Middle frontal gyrus (tissue), 1 donor: ENCODE data around the gene NR2F6.
"Not testable (repeated sequence)": the region's sequence is repeated elsewhere in the genome, so short reads cannot be mapped to it uniquely, and the experiment has no call there.

Experiments used
- DNase-seq: peaks from one replicate; pipeline ENCODE4 v3.0.0-alpha.2; 2015; ENCODE audit warnings: low spot score; ENCODE audit errors: extremely low spot score

NR2F6 gene

DNA sequence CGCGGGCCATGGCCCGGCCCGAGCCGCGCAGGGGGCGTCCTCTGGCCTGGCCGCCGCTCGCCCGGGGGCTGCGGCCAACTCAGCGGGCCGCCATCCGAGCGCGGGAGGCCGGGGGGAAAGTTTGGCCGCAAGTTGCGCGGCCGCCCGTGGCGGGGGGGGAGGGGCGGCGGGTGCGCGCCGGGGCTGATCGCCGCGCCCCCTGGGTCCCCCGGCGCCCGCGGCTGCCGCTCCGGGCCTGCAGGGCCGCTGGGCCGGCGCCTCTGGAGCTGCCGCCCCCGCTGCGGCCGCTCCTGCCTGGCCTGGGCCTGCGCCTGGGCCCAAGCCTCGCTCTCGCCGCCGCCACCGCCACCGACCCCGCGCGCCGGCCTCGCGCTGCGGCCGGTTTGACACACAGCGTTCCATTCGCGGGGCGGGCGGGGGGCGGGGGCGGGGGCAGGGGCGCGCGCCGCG is at the start of gene NR2F6:
NR2F6 (minus strand) TSS at position 385 of the 450 bp plus-strand sequence. CDS start 699 bp downstream, outside the sequence.
- DNase-seq: no peak

DNA sequence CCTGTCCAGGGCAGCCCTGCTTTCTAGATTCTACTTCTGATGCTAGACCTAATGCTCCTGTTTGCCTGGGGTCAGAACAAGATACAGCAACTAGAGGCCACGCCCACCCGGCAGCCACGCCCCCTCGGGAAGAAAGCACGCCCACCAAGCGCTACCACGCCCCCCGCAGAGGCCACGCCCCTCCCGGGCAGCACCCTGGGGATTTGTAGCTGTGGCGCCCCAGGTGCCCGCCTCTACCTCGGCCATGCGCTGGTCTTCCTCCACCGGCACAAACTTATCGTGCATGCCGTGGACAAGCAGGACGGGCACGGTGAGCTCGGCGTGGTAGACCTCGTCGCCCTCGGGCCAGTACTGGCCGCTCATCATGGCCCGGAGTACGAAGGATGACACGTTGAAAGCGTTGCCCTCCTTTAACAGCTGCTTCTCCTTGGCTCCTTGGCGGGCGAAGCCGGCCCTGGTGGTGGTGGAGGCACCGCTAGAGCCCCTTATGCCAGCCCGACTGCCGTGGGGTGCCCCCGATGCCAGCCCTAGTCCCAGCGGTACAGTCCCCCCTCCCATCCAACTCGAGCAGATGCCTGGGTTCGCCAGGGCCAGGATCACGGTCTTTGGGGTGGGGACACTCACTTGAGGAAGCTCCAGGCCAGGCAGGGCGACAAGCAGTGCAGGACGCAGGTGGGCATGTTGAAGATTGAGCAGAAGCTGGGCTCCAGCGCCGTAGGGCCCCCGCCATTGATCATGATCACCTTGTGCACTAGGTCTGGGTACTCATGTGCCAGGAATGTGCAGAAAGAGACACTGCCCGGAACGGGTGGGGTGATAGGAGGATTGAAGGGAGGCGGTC is 48.6 kb upstream of the NR2F6 start:
- no peak for DNase-seq

DNA sequence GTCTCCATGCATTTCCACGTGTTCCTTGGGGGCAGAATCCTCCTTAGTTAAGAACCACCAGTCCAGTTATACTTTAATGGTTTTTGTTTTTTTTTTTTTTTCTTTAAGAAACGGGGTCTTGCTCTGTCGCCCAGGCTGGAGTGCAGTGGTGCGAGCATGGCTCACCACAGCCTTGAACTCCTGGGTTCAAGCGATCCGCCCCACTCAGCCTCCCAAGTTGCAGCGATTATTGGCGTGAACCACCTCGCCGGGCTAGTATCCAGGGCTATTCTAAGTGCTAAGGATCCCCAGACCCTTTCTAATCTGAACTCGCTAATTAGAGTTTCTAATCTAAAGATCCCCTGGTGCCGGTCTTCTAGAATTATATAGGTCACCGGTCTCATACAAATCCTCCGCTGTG is 47.9 kb upstream of the NR2F6 start:
- DNase-seq: no peak

DNA sequence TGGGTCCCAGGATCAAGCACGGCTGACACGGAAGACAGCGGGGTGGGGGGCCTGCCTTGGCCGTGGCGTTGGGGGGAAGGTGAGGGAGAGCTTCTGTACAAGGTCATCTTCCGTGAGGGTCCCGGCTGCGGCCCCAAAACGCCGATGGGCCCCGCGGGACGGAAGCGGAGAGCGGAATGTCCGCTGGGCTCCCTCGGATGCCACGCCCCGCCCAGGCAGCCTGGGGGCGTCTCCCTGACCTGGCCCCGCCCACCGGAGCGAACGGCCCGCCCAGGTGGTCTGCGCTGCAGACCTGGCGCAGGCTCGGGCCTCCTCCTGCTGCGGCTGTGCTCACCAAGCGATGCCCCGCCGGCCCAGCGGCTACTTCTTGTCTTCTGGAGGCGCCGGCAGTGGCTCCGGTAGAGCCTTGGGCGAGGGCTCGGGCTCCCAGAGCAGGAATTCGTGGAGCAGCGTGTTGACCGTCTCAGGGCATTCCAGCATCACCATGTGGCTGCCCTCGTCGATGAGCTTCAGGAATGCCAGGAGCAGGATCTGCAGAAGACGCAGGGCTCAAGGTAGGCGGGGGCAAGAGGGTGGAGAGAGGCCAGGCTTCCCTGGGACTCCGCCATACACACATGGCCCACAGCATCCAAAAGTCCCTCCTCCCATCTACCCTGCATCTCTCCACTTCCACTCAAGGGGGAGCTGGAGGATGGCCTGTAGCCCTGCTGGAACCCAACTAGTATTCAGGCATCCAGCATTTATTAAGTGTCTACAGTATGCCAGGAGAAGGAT is 46.8 kb upstream of the NR2F6 start:
- peak; percentile 23 for DNase-seq

DNA sequence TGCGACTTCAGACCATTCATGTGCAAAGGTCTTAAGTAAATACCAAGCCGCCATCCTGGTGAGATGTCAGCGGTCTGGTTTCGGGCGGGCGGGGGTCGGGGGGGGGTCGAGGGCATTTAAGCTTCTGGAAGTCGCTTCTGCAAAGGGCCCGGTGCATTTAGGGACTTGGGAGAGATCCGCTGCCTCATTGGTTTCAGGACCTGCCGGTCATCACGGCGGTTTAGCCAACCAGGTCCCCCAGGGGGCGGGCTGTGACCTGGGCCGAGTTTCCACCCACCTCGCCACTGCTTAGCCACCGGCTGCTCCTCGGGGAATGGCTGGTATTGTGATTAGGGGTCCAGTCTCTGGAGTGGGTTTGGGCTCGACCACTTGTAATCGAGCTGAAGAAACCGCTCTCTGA is 43.8 kb upstream of the NR2F6 start:
- no peak for DNase-seq

DNA sequence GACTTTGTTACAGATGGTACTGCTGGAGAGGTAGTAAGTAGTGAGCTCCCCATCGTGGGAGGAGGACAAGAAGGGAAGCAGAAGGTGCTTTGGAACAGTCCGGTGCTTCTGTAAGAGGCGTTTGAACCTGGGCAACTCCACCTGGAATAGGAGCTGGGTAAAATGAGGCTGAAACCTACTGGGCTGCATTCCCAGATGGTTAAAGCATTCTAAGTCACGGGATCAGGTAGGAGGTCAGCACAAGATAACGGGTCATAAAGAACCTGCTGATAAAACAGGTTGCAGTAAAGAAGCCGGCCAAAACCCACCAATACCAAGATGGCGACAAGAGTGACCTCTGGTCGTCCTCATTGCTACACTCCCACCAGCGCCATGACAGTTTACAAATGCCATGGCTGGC is 41.0 kb upstream of the NR2F6 start:
- DNase-seq: no peak

DNA sequence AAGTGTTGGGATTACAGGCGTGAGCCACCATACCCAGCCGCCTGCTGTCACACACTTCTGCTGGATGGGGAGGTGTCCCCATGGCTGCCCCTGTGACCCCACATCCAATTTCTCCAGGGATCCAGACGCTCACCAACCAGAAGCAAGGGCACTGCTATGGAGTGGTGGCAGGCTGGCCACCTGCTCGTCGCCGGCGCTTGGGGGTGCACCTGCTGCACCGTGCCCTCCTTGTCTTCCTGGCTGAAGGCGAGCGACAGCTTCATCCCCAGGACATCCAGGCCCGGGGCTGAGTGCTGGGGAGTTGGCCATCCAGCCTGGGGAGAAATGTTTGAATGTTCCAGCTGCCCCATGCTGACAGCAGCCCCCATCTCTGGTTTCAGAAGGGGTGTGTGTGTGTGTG is 40.5 kb upstream of the NR2F6 start:
- no peak for DNase-seq

DNA sequence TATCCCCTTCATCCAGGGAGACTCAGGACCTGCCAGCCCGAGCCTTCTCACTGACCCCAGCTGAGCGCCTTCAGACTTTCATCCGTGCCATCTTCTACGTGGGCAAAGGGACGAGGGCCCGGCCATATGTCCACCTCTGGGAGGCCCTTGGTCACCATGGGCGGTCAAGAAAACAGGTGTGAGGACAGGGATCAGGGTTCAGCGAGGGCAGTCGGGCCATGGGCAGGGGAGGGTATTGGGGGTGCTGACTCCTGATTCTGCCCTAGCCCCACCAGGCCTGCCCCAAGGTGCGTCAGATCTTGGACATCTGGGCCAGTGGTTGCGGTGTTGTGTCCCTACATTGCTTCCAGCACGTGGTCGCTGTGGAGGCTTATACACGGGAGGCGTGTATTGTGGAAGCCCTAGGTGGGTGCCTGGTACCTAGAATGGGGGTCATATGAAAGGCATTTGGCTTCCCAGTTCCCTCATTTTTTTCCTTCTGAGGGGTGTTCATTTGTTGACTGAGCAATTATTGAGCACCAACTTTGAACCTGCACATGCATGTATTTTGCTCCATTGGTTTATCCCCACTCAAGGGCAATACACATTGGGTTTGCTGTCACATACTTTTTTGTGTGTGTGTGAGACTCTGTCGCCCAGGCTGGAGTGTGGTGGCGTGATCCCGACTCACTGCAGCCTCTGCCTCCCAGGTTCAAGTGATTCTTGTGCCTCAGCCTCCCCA is 39.9 kb upstream of the NR2F6 start:
- no peak for DNase-seq

DNA sequence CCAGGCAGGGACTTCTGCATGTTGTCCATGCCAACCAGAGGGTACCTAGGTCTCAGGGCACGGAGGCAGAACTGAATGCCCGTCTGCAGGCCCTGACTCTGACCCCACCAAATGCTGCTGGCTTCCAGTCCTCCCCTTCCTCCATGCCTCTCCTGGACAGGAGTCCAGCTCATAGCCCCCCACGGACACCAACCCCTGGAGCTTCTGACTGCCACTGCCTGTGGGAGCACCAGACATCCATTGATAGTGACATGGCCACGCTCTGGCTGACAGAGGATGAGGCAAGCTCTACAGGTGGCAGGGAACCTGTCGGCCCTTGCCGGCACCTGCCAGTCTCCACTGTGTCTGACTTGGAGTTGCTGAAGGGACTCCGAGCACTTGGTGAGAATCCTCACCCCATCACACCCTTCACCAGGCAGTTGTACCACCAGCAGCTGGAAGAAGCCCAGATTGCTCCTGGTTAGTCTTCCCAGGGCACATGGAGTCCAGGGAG is 37.8 kb upstream of the NR2F6 start:
- no peak for DNase-seq

DNA sequence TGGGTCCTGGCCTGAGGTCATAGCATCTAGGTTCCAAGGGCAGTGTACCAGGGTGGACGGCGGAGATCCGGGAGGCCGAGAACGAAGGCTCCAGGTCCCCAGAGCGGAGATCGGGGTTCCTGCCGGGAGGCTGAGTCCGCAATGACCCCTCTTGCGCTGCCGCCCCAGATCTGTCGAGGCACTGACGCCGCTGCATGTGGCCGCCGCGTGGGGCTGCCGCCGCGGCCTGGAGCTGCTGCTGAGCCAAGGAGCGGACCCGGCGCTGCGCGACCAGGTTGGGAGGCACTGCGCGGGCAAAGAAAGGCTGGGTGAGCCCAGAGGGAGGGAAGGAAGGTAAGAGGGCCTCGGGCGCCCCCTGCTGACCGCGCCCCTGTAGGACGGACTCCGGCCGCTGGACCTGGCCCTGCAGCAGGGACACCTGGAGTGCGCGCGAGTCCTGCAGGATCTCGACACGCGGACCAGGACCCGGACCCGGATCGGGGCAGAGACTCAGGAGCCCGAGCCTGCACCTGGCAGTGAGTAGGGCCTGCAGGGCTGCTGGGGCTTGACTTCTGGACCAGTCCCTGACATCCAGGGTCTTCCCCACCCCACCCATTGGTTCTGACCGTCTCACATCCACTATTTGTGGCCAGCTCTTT is 36.9 kb upstream of the NR2F6 start:
- peak; percentile 12 for DNase-seq

DNA sequence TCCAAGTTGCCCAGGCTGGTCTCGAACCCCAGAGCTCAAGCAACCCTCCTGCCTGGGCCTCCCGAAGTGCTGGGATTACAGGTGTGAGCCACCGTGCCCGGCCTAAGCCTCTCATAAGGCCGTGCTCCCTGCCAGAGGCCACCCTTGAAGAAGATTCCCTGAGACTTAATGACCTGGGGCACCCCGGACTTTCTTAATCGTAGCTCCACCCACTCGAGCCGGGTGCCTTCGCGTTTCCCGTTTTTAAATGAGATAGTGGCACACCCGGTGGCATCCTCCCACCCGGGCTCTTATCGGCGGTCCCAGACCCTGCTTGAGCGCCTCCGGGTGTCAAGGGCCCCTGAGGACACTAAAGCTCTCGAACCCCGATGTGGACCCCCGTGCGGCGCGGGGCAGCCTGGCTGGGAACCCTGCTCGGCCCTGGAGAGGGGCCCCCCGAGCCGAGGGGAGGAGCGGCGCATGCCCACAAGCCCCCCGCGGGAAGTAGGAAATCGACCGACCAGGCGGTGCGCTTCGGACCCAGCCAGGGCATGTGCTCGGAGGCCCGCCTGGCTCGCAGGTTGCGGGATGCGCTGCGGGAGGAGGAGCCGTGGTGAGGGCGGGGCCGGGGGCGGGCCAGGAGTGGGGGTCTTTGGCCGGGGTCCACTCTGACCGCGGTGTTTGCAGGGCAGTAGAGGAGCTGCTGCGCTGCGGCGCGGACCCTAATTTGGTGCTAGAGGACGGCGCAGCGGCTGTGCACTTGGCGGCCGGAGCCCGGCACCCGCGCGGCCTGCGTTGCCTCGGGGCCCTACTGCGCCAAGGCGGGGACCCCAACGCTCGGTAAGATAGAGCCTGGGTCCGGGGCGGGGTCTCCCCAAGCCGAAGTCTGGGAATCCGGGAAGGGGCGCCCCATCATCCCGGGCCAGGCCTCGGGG is 35.9 kb upstream of the NR2F6 start, which contains the start of gene ANKLE1:
ANKLE1 (plus strand) TSS at position 511 of the 914 bp plus-strand sequence; CDS start at position 531, 20 bp downstream.
- DNase-seq: no peak

DNA sequence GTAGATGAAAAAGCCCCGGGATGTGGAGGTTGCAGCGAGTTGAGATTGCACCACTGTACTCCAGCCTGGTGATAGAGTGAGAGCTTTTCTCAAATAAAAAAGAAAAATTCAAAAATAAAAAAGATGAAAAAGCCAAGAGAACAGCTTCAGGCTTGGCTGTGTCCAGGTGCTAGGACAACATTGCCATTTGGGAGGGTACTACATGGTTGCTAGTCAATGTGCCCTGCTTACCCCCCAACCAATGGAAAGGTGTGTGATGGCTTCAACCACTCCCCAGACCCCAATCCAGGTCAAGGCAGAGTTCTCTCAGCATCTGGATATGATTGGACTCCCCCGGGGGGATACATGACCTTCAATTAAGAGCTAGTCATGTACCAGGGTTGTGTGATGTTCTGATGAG is 33.7 kb upstream of the NR2F6 start:
- no peak for DNase-seq

DNA sequence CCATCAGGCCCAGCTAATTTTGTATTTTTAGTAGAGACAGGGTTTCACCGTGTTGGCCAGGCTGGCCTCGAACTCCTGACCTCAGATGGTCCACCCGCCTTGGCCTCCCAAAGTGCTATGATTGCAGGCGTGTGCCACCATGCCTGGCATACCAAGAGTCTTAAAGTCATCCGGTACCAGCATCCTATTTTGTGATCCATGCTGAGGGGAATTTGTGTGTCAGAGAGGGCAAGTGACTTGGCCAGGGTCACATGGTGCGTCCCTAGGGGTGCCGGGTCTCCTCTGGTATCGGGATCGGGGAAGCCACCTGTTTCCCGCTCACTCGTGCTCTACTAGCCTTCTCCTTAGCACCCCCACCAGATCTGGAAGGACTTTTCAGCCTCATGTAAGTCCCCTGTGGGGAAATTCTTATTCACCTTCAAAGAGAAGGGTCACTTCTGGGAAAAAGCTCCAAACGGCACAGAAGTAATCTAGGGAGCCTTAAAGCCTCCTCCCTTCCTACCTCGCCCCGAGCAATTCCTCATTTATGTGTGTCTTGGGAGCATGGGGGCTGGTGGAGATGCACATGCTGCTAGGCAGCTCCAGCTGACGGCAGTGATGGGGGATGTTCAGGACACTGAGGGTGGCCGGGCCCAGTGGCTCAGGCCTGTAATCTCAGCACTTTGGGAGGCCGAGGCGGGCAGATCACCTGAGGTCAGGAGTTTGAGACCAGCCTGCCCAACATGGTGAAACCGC is 29.9 kb upstream of the NR2F6 start:
- DNase-seq: no peak

DNA sequence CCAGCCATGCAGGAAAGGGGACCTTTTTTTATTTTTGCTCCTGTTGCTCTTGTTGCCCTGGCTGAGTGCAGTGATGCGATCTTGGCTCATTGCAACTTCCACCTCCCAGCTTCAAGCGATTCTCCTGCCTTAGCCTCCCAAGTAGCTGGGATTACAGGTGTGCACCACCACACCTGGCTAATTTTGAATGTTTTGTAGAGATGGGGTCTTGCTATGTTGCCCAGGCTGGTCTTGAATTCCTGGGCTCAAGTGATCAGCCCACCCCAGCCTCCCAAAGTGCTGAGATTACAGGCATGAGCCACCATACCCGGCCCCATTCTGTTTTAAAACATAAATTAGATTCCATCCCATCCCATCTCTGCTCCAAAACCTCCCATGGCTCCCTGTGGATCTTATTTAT is 29.2 kb upstream of the NR2F6 start:
- DNase-seq: not testable (repeated sequence)

DNA sequence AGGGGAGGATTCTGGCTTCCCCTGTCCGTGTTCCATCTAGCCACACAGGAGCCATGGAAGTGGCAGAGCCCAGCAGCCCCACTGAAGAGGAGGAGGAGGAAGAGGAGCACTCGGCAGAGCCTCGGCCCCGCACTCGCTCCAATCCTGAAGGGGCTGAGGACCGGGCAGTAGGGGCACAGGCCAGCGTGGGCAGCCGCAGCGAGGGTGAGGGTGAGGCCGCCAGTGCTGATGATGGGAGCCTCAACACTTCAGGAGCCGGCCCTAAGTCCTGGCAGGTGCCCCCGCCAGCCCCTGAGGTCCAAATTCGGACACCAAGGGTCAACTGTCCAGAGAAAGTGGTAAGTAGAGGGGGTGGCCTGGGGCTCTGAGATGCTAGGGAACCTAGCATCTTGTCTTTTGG is 23.0 kb upstream of the NR2F6 start:
- DNase-seq: no peak

DNA sequence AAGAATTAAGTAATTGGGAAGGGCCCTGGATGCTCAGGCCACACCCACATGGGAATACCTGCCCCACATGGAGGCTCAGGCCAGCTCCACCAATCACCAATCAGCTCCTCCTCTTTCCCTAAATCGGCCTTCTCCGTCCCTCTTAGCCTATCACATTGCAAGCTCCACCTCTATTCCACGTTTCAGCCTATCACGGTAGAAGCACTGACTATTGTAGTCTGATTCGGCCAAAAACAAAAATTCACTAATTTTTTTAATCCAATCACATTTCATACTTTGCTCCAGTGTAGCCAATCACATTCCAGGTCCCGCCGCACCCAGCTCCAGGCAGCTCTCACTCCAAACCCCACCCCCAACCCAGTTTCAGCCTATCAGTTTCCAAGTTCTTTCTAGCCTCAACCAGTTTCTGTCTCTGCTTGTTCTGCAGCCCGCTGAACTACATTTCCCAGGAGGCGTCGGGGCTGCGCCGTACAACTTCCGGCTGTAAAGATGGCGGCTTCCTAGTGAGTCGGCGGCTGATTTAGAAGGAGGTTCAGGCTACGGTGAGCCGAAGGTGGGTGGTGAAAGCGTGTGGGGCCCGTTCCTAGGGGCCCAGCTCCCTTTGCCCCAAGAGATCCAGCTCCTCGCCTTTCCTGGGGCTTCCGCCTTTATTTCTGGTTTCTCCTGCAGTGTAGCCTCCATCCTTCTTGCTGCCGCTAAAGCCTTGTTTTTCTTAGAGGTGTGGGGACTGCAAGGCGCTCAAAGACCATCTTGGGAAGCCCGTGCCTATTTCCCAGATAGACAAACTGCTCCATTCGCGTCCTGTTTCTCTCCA is 21.5 kb upstream of the NR2F6 start, which contains the start of gene BABAM1:
BABAM1 (plus strand) TSS at position 469 of the 814 bp plus-strand sequence. CDS start 1,364 bp downstream, outside the sequence.
- peak; percentile 95 for DNase-seq

DNA sequence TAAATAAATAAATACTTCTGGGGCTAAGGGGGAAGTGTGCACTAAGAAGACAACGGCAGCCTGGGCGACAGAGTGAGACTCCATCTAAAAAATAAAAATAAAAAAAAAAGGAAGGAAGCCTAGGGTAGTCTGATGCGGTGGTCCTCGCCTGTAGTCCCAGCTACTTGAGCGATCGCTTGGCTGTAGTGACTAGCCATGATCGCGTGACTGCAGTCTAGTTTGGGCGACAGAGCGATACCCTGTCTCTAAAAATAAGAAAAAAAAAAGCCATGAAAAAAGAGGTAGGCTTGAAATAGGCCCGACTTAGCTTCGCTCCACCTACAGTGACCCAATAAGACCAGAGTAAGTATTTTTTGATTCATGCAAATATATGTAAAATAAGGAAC is 20.9 kb upstream of the NR2F6 start:
- DNase-seq: no peak

DNA sequence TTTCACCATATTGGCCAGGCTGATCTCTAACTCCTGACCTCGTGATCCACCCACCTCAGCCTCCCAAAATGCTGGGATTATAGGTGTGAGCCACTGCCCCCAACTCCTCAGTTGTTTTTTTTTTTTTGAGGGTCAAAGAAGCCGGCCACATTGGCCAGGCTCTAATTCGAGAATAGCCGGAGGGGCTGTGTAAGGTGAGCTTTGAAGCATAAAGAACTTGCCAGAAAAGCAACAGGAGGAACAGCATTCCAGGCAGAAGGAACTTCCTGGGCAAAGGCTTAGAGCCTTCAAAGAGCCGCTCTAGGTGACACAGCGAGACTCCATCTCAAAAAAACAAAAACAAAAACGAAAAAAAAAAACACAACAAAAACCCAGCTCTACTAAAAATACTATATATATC is 20.3 kb upstream of the NR2F6 start:
- no peak for DNase-seq
